GM12878 (cell line): ENCODE results near the gene PRAMEF14. TPM values are rescaled to one million over a fixed set of nuclear protein-coding genes. Genes with fewer than 3 reads are reported as not detected.
"Not testable (repeated sequence)": the region's sequence is repeated elsewhere in the genome, so short reads cannot be mapped to it uniquely, and the experiment has no call there.

Source experiments
- ATAC-seq: fragments of 200-7000 bp; cut with Tn5 transposase; 3 replicates; pipeline ENCODE4 v1.9.1; 2020; ENCODE audit warnings: mild to moderate bottlenecking, moderate library complexity
- Bru-seq: library from RNA; stranded (reverse); fragments of 400-500 nt; gene quantifications from one replicate; lab custom pipeline; 2021; lab: Mats Ljungman, UMichigan
- BruChase-seq, 2 experiments: library from RNA; stranded (reverse); fragments of 400-500 nt; gene quantifications; one replicate each; lab custom pipeline; 2021; lab: Mats Ljungman, UMichigan
- BruUV-seq: library from RNA; stranded (reverse); fragments of 400-500 nt; replicated peaks from 2 replicates; lab custom pipeline; 2021; lab: Mats Ljungman, UMichigan
- CTCF ChIA-PET: fragments of 300-600 bp; sonication (Branson Sonifier 250); formaldehyde crosslinking; extraction: SDS; loops from one replicate; lab custom pipeline; 2021; ENCODE audit warnings: inconsistent platforms; lab: Yijun Ruan, JAX
- POLR2A ChIA-PET: fragments of 350-600 bp; formaldehyde crosslinking; extraction: SDS; loops from one replicate; lab custom pipeline; 2021; ENCODE audit warnings: inconsistent platforms; lab: Charles Lee
- RAD21 ChIA-PET: fragments of 300-600 bp; sonication (Branson Sonifier 250); formaldehyde crosslinking; loops from one replicate; lab custom pipeline; 2023; ENCODE audit warnings: antibody characterized with exemption; ENCODE audit not compliant: unreplicated experiment; lab: Charles Lee
- SMC1A ChIA-PET: fragments of 300-600 bp; sonication (Branson Sonifier 250); formaldehyde crosslinking; loops from one replicate; lab custom pipeline; 2023; ENCODE audit not compliant: unreplicated experiment, uncharacterized antibody; lab: Charles Lee
- DNase-seq: peaks from one replicate; pipeline ENCODE4 v3.0.0-alpha.2; 2011; ENCODE audit warnings: low read depth, low spot score
- FAIRE-seq: peaks from 3 replicates; lab custom pipeline; 2011; peaks lifted over from hg19 to GRCh38; lab: Jason Lieb, UNC
- H2AFZ ChIP-seq: 2 replicates; pipeline ENCODE4 v1.6.0; 2011; ENCODE audit warnings: low read depth, low read length, control low read depth; ENCODE audit not compliant: control insufficient read depth
- H3K27ac ChIP-seq: 2 replicates; pipeline ENCODE4 v1.5.1; 2011; ENCODE audit warnings: control low read depth; ENCODE audit not compliant: control insufficient read depth, insufficient read depth
- H3K27me3 ChIP-seq, 2 experiments: replicated peaks in 1 of 2; 2 replicates each; pipeline versions ENCODE4 v1.6.0 to v1.6.1; 2011; ENCODE audit warnings: low read length in 1 of 2; ENCODE audit not compliant: control insufficient read depth in 2 of 2, insufficient read depth in 2 of 2
- H3K36me3 ChIP-seq, 2 experiments: 2 replicates each; pipeline ENCODE4 v1.5.1; 2011; ENCODE audit warnings: low read length in 1 of 2; ENCODE audit not compliant: control insufficient read depth in 2 of 2, insufficient read depth in 2 of 2
- H3K4me1 ChIP-seq: 2 replicates; pipeline ENCODE4 v1.6.1; 2011; ENCODE audit warnings: mild to moderate bottlenecking, low read length, moderate library complexity, mixed read lengths; ENCODE audit not compliant: control insufficient read depth, insufficient read depth
- H3K4me2 ChIP-seq: 2 replicates; pipeline ENCODE4 v1.6.0; 2011; ENCODE audit warnings: control low read depth; ENCODE audit not compliant: control insufficient read depth, insufficient read depth
- H3K4me3 ChIP-seq: fragments of 200-600 bp; sonication (generic); 2 replicates; pipeline ENCODE4 v1.5.1; 2016
- H3K79me2 ChIP-seq: 2 replicates; pipeline ENCODE4 v1.6.0; 2011; ENCODE audit warnings: low read length; ENCODE audit not compliant: control insufficient read depth, insufficient read depth
- H3K9ac ChIP-seq: 2 replicates; pipeline ENCODE4 v1.8.0; 2011; ENCODE audit warnings: low read length, control low read depth, mixed read lengths; ENCODE audit not compliant: control insufficient read depth, insufficient read depth
- H3K9me3 ChIP-seq: replicated peaks from 3 replicates; pipeline ENCODE4 v1.5.1; 2011; ENCODE audit warnings: mild to moderate bottlenecking, low read length; ENCODE audit not compliant: control insufficient read depth, insufficient read depth
- H4K20me1 ChIP-seq: 2 replicates; pipeline ENCODE4 v1.6.0; 2011; ENCODE audit not compliant: control insufficient read depth, insufficient read depth
- WGBS: methylation state at CpG from one replicate; pipeline ENCODE4 v1.1.6; 2016; ENCODE audit warnings: low lambda C conversion rate; ENCODE audit not compliant: insufficient replicate concordance, insufficient coverage; ENCODE audit errors: missing lambda C conversion rate; 5-methylcytosine and 5-hydroxymethylcytosine counted together
- in situ Hi-C: fragments of 300-500 bp; cut with MboI; formaldehyde crosslinking; loops from 9 replicates; pipeline ENCODE4 v1.14.3; 2018; ENCODE audit warnings: mixed read lengths
- intact Hi-C: fragments of 100-400 bp; cut with micrococcal nuclease; formaldehyde crosslinking; loops from one replicate; pipeline ENCODE4 v1.14.2; 2022; ENCODE audit not compliant: unreplicated experiment
- long read RNA-seq, 2 experiments: library from polyadenylated mRNA; unstranded; transcript quantifications; one replicate each; pipeline ENCODE4 v2.0.0, GENCODE V29; 2019 to 2020
- polyA minus RNA-seq, 3 experiments: library from RNA; depleted of rRNA, polyadenylated mRNA; stranded (reverse); fragments of >200 nt; gene quantifications; 2 replicates each; pipeline ENCODE4 v1.2.3, GENCODE V29; 2011
- polyA plus RNA-seq, 11 experiments: library from polyadenylated mRNA; depleted of rRNA in 4 of 11; unstranded in 6 of 11; stranded (reverse) in 5 of 11; fragments of >200 nt; fragmentation: Nextera tagmentation in 4 of 11; fragmentation: Illumina TruSeq in 1 of 11; extraction: Ambion mirVana in 4 of 11; extraction: Trizol in 1 of 11; gene quantifications; 1 replicate in 1 of 11; 2 replicates in 10 of 11; pipeline versions ENCODE4 v1.2.1 to v1.2.3, GENCODE V29; 2011 to 2016; ENCODE audit warnings: inconsistent platforms in 2 of 11, missing spikeins in 2 of 11, low read depth in 1 of 11
- total RNA-seq, 4 experiments: library from RNA; depleted of rRNA in 3 of 4; stranded (reverse); fragments of >200 nt in 3 of 4; fragmentation: Illumina TruSeq in 1 of 4; extraction: Trizol in 1 of 4; gene quantifications; 2 replicates each; pipeline versions ENCODE4 v1.2.1 to v1.2.3, GENCODE V29; 2013 to 2021

PRAMEF14 gene, protein sequence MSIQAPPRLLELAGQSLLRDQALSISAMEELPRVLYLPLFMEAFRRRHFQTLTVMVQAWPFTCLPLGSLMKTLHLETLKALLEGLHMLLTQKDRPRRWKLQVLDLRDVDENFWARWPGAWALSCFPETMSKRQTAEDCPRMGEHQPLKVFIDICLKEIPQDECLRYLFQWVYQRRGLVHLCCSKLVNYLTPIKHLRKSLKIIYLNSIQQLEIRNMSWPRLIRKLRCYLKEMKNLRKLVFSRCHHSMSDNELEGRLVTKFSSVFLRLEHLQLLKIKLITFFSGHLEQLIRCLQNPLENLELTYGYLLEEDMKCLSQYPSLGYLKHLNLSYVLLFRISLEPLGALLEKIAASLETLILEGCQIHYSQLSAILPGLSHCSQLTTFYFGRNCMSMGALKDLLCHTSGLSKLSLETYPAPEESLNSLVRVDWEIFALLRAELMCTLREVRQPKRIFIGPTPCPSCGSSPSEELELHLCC
- total RNA-seq (2013; cell fraction: nucleolus; rRNA removed): not detected in 2 replicates
- total RNA-seq (2014; rRNA removed) (not detected in 2 replicates), total RNA-seq (2014; rRNA removed; fragmentation: Illumina TruSeq; extraction: Trizol) (not detected in 2 replicates), total RNA-seq (2021) (not detected in 2 replicates), polyA plus RNA-seq (2011; rRNA removed) (not detected in 2 replicates), polyA plus RNA-seq (2014; fragmentation: Illumina TruSeq; extraction: Trizol) (not detected in 2 replicates), polyA plus RNA-seq (2014; fragmentation: Nextera tagmentation; extraction: Ambion mirVana) (not detected), polyA plus RNA-seq (2014; rRNA removed) (not detected in 2 replicates), polyA plus RNA-seq (2016; fragmentation: Nextera tagmentation; extraction: Ambion mirVana) (not detected), polyA minus RNA-seq (2011; rRNA and poly(A)+ RNA removed) (not detected in 2 replicates), Bru-seq, nascent RNA (not detected), BruChase-seq, experiment 1, labeled RNA remaining after a 6-hour chase (not detected), BruChase-seq, experiment 2, labeled RNA remaining after a 2-hour chase (not detected)
- polyA plus RNA-seq (2011; ENCODE audit: low read depth): not detected
- not detected in 2 replicates for polyA plus RNA-seq (2011; cell fraction: cytosol; rRNA removed)
- not detected in 2 replicates for polyA plus RNA-seq (2011; cell fraction: nucleus; rRNA removed)
- polyA plus RNA-seq (2012): not detected in 2 replicates
- polyA minus RNA-seq (2011; cell fraction: cytosol; rRNA and poly(A)+ RNA removed): not detected in 2 replicates
- polyA minus RNA-seq (2011; cell fraction: nucleus; rRNA and poly(A)+ RNA removed): not detected in 2 replicates
- long read RNA-seq, experiment 1: 0 reads
- long read RNA-seq, experiment 2: 0 reads

DNA sequence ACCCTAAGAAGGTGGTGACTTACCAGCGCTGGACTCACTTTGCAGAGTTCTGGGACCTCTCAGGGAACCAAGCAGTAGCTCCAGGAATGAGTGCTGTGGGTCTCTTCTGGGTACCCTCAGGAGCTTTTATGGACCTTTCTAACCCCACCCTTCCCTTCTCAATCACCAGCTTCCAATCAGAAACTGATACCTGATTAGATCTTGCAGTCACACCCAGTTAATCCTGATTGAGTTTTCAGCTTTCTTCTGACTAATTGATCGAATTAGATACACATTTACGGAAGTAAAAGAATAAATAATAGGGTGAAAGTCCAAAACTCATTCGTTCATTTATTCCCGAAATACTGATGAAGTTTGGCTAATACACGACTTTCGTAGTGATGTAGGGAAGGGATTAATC lies at the start of gene PRAMEF14:
TSS of gene PRAMEF14 (minus strand) at position 101 of the 400 bp plus-strand sequence. CDS start 1,820 bp downstream, outside the sequence.
- intact Hi-C loops, H3K9ac ChIP-seq, H3K4me2 ChIP-seq, CTCF ChIA-PET, H3K27me3 ChIP-seq, H2AFZ ChIP-seq, H4K20me1 ChIP-seq, ATAC-seq, POLR2A ChIA-PET, FAIRE-seq, BruUV-seq, RAD21 ChIA-PET, H3K36me3 ChIP-seq, H3K9me3 ChIP-seq, H3K4me1 ChIP-seq, H3K79me2 ChIP-seq, SMC1A ChIA-PET, in situ Hi-C loops, DNase-seq, H3K27ac ChIP-seq, H3K4me3 ChIP-seq: not testable (repeated sequence)
- 15% methylated on average over 7 of the region's 7 CpGs for WGBS

DNA sequence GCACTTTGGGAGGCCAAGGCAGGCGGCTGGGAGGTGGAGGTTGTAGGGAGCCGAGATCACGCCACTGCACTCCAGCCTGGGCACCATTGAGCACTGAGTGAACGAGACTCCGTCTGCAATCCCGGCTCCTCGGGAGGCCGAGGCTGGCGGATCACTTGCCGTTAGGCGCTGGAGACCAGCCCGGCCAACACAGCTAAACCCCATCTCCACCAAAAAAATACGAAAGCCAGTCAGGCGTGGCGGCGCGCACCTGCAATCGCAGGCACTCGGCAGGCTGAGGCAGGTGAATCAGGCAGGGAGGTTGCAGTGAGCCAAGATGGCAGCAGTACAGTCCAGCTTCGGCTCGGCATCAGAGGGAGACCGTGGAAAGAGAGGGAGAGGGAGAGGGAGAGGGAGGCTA lies 48.4 kb upstream of the PRAMEF14 start:
- in situ Hi-C loops, DNase-seq, POLR2A ChIA-PET, ATAC-seq, H3K27ac ChIP-seq, H3K79me2 ChIP-seq, H4K20me1 ChIP-seq, CTCF ChIA-PET, H3K4me3 ChIP-seq, H3K9ac ChIP-seq, H2AFZ ChIP-seq, H3K27me3 ChIP-seq, H3K9me3 ChIP-seq, H3K36me3 ChIP-seq, SMC1A ChIA-PET, RAD21 ChIA-PET, intact Hi-C loops, H3K4me2 ChIP-seq, H3K4me1 ChIP-seq, FAIRE-seq, BruUV-seq: not testable (repeated sequence)
- 74% methylated on average over 19 of the region's 22 CpGs for WGBS

DNA sequence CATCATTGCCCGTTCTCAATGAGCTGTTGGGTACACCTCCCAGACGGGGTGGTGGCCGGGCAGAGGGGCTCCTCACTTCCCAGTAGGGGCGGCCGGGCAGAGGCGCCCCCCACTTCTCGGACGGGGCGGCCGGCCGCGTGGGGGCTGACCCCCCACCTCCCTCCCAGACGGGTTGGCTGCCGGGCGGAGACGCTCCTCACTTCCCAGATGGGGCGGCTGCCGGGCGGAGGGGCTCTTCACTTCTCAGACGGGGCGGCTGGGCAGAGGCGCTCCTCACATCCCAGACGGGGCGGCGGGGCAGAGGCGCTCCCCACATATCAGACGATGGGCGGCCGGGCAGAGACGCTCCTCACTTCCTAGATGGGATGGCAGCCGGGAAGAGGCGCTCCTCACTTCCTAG lies 47.8 kb upstream of the PRAMEF14 start:
- in situ Hi-C loops, FAIRE-seq, H3K27ac ChIP-seq, POLR2A ChIA-PET, BruUV-seq, ATAC-seq, H3K9ac ChIP-seq, H3K36me3 ChIP-seq, H2AFZ ChIP-seq, H3K4me1 ChIP-seq, SMC1A ChIA-PET, DNase-seq, H3K9me3 ChIP-seq, CTCF ChIA-PET, H3K4me2 ChIP-seq, H3K4me3 ChIP-seq, H3K79me2 ChIP-seq, H4K20me1 ChIP-seq, H3K27me3 ChIP-seq, intact Hi-C loops, RAD21 ChIA-PET: not testable (repeated sequence)
- 78% methylated on average over 30 of the region's 32 CpGs for WGBS
